HG03025 (cell line): Measurements from ENCODE around the gene MGLL.

Source experiments
- ATAC-seq: cut with Tn5 transposase; IDR thresholded peaks from one replicate; pipeline ENCODE4 v1.9.1; 2021; ENCODE audit warnings: mild to moderate bottlenecking, moderate library complexity; ENCODE audit not compliant: unreplicated experiment, low FRiP score

The MGLL gene

GRCh38 chr3:127761441-127761801, 60.9 kb downstream of the MGLL start:
- no peak for ATAC-seq

- no peak for ATAC-seq
Measured at GRCh38 chr3:127760791-127761440, 61.4 kb downstream of the MGLL start.

GRCh38 chr3:127760361-127760760, 62.0 kb downstream of the MGLL start:
- no peak for ATAC-seq

- ATAC-seq = no peak
Measured at GRCh38 chr3:127759826-127760225, 62.5 kb downstream of the MGLL start.

- no peak for ATAC-seq
Measured at GRCh38 chr3:127758013-127758412, 64.3 kb downstream of the MGLL start.

GRCh38 chr3:127755305-127755681, 67.0 kb downstream of the MGLL start:
- ATAC-seq = no peak

GRCh38 chr3:127754411-127755304, 67.7 kb downstream of the MGLL start:
- ATAC-seq = no peak

- ATAC-seq = no peak
Measured at GRCh38 chr3:127753898-127754410, 68.4 kb downstream of the MGLL start.

GRCh38 chr3:127753338-127753737, 69.0 kb downstream of the MGLL start:
- ATAC-seq = no peak

- ATAC-seq = no peak
Measured at GRCh38 chr3:127751782-127752181, 70.5 kb downstream of the MGLL start.

GRCh38 chr3:127751163-127751621, 71.1 kb downstream of the MGLL start:
- no peak for ATAC-seq

GRCh38 chr3:127750226-127751031, 71.9 kb downstream of the MGLL start:
- ATAC-seq = no peak

GRCh38 chr3:127749787-127750225, 72.5 kb downstream of the MGLL start:
- ATAC-seq = no peak

- no peak for ATAC-seq
Measured at GRCh38 chr3:127749361-127749760, 73.0 kb downstream of the MGLL start.

GRCh38 chr3:127748754-127749327, 73.5 kb downstream of the MGLL start:
- ATAC-seq = no peak

GRCh38 chr3:127747751-127748521, 74.4 kb downstream of the MGLL start:
- ATAC-seq = no peak

GRCh38 chr3:127747066-127747465, 75.2 kb downstream of the MGLL start:
- ATAC-seq = no peak

- no peak for ATAC-seq
Measured at GRCh38 chr3:127746400-127747057, 75.8 kb downstream of the MGLL start.
